ENCODE data around the gene PAX5. TPM values are rescaled to one million over a fixed set of nuclear protein-coding genes. Genes with fewer than 3 reads are reported as not detected.

PAX5 gene
- polyA plus RNA-seq, 3 donors: 0.03 to 0.15 TPM; not detected in 1

- Mint-ChIP-seq H3K27me3 (ENCODE audit: low read depth in 3 of 3) (peaks cover 24 to 37% (median 34%) of the 10 kb centered on the region in 3 donors), H3K4me3 (no peak overlapping the region), H3K36me3 (peaks cover 0 to 2% of the 10 kb centered on the region in 2 donors), H3K27ac (no peak overlapping the region), H3K9me3 (peaks cover 0 to 2% (median 0%) of the 10 kb centered on the region in 7 donors), H3K4me1 (peaks cover 7% of the 10 kb centered on the region)
- Histone ChIP-seq H4K20me1 (ENCODE audit: insufficient read depth, low read length) (no peaks in the 10 kb centered on the region), H3K27ac (ENCODE audit: low read depth in 1 of 2, low read length in 2 of 2) (no peak overlapping the region), H3K79me2 (ENCODE audit: insufficient read depth, low read length) (no peaks in the 10 kb centered on the region), H3K4me3 (replicated peaks in 1 of 3; ENCODE audit: low read depth in 2 of 3, low read length in 3 of 3) (no peak overlapping the region), H3K9me3 (replicated peaks in 1 of 2; ENCODE audit: control insufficient read depth in 1 of 2, insufficient read depth in 1 of 2, low read length in 2 of 2) (no peaks in the 10 kb centered on the region), H3K9ac (ENCODE audit: insufficient read depth, low read length, poor library complexity, severe bottlenecking) (no peak overlapping the region), H3K27me3 (ENCODE audit: control insufficient read depth in 2 of 2, insufficient read depth in 2 of 2, low read length in 2 of 2) (peaks cover 0 to 25% of the 10 kb centered on the region in 2 donors), H3K4me2 (replicated peaks; ENCODE audit: extremely low read depth, low read length, poor library complexity, severe bottlenecking) (no peak overlapping the region), H2AFZ (ENCODE audit: insufficient read depth, low read depth, low read length, poor library complexity, severe bottlenecking) (no peak overlapping the region), H3K36me3 (replicated peaks in 1 of 2; ENCODE audit: control insufficient read depth in 1 of 2, insufficient read depth in 2 of 2, low read length in 2 of 2) (no peaks in the 10 kb centered on the region), H3K4me1 (ENCODE audit: control insufficient read depth in 1 of 2, insufficient read depth in 2 of 2, low read length in 2 of 2) (no peaks in the 10 kb centered on the region)
- DNase-seq: no peak
- intact Hi-C loops (cut with micrococcal nuclease): no loop called here
- WGBS (ENCODE audit: insufficient coverage): 78% methylated on average over 1 of the region's 6 CpGs
- TF ChIP-seq CTCF (IDR thresholded peaks at IDR 0.05): no peak
Measured at GRCh38 chr9:36822201-36822600, 211.9 kb downstream of the PAX5 start.

GRCh38 chr9:36820392-36820861 is 213.6 kb downstream of the PAX5 start:
- Histone ChIP-seq H2AFZ (ENCODE audit: insufficient read depth, low read depth, low read length, poor library complexity, severe bottlenecking) (no peak overlapping the region), H3K36me3 (replicated peaks in 1 of 2; ENCODE audit: control insufficient read depth in 1 of 2, insufficient read depth in 2 of 2, low read length in 2 of 2) (no peaks in the 10 kb centered on the region), H3K27me3 (ENCODE audit: control insufficient read depth in 2 of 2, insufficient read depth in 2 of 2, low read length in 2 of 2) (peaks cover 0 to 25% of the 10 kb centered on the region in 2 donors), H3K4me3 (replicated peaks in 1 of 3; ENCODE audit: low read depth in 2 of 3, low read length in 3 of 3) (no peak overlapping the region), H4K20me1 (ENCODE audit: insufficient read depth, low read length) (no peaks in the 10 kb centered on the region), H3K4me1 (ENCODE audit: control insufficient read depth in 1 of 2, insufficient read depth in 2 of 2, low read length in 2 of 2) (no peaks in the 10 kb centered on the region), H3K79me2 (ENCODE audit: insufficient read depth, low read length) (no peaks in the 10 kb centered on the region), H3K27ac (ENCODE audit: low read depth in 1 of 2, low read length in 2 of 2) (no peak overlapping the region), H3K4me2 (replicated peaks; ENCODE audit: extremely low read depth, low read length, poor library complexity, severe bottlenecking) (no peak overlapping the region), H3K9ac (ENCODE audit: insufficient read depth, low read length, poor library complexity, severe bottlenecking) (no peak overlapping the region), H3K9me3 (replicated peaks in 1 of 2; ENCODE audit: control insufficient read depth in 1 of 2, insufficient read depth in 1 of 2, low read length in 2 of 2) (no peaks in the 10 kb centered on the region)
- Mint-ChIP-seq H3K27ac (no peak overlapping the region), H3K27me3 (ENCODE audit: low read depth in 3 of 3) (peaks cover 26 to 45% (median 40%) of the 10 kb centered on the region in 3 donors), H3K4me1 (peaks cover 7% of the 10 kb centered on the region), H3K4me3 (no peak overlapping the region), H3K9me3 (peaks cover 0 to 3% (median 0%) of the 10 kb centered on the region in 7 donors), H3K36me3 (peaks cover 0 to 2% of the 10 kb centered on the region in 2 donors)
- WGBS (ENCODE audit: insufficient coverage): 89% methylated on average over 13 of the region's 21 CpGs
- no peak for TF ChIP-seq CTCF (IDR thresholded peaks at IDR 0.05)
- DNase-seq: no peak
- intact Hi-C loops (cut with micrococcal nuclease): no loop called here
